ENCODE measurements around the gene ZDHHC9.

Gene ZDHHC9

DNA sequence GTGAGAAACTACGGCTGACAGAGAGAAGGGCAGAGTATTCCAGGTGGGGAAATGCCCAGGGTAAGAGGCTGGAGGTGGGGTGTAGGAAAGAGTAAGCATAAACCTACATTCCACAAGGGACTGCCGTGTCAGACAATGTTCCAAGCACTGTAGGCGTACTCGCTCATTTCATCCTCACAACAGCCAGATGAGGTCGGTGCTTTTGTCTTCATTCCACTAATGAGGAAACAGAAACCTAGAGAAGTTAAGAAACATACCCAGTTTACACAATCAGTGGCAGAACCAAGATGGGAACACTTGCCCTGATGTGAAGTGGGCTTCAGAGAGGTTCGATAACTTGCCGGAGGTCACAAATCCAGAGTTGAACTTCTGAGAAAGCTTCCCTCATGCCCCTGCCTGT lies 59.3 kb downstream of the ZDHHC9 start:
- DNase-seq, result no peak

DNA sequence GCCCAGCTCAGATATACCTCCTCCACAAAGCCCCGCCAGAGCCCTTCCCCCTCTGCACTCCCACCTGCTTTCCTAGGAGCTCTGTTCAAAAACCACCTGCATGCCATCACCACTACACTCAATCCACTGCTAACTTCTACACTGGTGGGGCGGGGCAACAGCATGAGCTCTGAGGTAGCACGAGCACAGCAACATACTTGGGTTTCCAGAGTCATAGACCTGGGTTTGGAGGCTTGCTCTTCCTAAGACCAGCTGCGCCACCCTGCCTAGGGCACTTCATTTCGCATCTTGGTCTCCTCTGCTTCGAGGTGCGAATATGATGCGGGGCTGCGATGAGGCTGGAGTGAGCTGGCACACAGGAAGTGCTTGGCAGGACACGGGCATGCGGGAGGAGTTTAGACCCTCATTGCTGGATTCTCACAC lies 60.4 kb downstream of the ZDHHC9 start:
- no peak for DNase-seq

DNA sequence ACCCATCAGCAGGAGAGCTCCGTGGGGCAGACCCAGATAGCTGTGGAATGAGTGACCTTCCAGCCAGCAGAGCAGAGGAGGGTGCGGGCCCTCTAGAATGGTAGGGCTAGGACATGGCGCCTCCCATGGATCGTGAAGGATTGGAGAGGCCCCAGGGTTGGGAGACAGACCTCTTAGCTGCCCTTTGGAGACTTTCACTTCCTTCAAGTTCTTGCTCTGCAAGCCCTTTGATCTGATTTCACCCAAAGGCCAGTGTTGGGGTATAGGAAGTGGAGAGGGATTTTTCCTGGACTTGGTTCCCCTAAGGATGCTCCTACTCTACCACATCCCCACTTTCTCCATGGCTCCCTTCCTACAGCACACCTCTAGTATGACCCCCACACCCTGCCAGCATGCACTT lies 61.0 kb downstream of the ZDHHC9 start:
- no peak for DNase-seq

DNA sequence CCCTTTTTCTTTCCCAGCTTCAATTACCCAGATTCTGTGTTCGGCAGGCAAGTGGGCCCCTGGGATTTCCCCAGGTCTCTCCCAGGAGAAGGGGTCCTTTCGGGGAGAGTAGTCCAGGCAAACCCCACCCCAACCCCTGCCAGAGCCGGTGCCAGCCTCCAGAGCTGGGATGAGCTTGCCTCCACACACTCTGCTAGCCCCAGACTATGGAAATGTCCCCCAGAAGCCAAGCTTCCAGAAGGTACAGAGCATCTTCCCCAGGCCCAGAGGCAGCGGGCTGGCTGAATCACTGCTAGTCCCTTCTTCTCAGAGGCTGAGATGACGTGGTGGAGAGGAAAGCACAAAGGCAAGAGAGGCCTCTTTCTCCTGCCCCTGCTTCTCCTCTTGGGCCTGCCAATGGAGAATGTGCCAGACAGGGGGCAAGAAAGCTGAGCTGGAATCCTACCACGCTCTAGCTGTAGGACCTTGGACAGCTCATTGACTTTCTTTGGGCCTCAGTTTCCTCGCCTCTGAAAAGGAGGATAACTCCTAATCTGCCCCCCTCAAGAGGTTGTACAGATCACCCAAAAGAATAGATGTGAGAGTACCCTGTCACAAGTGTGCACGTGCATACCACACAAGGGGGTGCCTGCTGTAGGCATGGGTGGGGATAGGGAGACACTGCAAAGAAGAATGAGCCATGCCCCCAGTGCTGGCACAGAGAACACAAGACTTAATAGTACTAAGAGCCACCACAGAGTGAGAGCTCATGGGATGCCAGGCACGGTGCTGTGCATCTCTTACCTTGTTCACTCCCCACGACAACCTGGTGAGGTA lies 61.8 kb downstream of the ZDHHC9 start:
- no peak for DNase-seq

DNA sequence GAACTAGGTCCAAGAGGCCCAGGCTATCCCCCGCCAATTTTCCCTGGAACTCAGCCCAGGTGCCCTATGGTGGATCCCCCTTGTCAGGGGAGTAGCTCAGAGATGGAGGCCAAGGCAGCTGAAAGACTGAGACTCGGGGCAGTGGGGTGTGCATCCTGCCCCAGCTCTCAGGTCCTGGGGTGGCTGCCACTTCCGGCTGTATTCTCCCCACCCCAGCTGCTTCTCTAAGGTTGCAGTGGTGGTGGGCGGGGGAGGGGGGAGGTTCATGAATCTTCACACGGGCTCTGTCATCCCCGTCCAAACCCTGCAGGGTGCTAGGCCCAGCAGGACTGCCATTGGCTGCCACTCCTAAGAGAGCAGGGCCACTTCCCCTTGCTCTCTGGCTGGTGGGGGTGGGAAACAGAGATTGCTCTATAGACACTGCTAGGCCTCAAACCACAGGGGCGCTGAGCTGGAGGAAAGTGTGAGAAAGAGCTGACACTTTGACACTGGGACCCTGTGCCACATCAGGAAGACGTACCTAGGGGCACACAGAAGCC lies 62.5 kb downstream of the ZDHHC9 start:
- DNase-seq, result peak; percentile 91

DNA sequence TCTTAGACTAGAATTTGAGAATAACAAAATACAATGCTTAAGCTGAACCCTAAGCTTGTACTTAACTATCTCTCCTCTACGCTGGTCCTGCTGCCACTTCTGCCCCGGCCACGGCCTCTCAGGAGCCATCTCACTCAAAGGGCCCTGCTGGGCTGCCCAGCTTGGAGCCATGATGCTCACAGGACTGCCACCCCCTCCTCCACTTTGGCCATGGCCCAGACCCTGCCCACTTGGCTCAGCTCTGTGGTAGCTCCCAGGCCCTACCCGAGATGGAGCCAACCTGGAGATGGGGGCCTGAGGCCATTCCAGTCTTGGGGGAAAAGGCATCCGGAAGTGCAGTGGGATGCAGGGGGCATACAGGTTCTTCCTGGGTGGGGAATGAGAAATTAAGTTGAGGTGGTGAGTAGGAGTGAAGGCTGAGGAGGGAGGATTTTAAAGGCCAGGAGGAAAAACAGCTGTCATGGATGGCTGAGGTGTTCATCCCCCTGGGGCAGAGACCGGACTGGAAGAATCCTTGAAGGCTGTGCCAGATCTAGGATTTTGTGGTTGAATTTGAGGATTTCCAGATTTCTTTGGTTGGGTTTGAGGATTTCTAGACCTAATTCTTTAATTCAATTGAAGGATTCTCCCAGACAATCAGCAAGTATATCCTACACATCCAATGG lies 63.1 kb downstream of the ZDHHC9 start:
- DNase-seq, result no peak

DNA sequence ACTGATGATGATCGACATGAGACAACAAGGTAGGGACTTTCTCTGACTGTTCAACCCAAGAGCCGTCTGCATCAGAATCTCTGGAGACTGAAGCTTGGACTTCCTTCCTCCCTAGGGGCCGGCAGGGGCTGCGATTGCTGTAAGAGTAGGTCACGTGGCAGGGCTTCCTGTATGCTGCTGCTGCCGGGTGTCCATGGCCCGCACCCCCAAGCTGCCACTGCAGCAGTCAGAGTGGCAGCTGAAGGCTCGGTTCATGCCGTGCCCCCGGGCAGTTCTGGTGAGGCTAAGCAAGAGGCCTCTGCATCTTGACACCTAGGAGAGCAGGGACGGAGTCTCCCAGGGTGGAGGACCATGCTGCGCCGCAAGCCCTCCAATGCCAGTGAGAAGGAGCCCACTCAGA lies 63.9 kb downstream of the ZDHHC9 start, which contains the start of gene SASH3:
SASH3 (plus strand) TSS at position 203 of the 400 bp plus-strand sequence; CDS start at position 352, 149 bp downstream.
- DNase-seq, result peak; percentile 84

DNA sequence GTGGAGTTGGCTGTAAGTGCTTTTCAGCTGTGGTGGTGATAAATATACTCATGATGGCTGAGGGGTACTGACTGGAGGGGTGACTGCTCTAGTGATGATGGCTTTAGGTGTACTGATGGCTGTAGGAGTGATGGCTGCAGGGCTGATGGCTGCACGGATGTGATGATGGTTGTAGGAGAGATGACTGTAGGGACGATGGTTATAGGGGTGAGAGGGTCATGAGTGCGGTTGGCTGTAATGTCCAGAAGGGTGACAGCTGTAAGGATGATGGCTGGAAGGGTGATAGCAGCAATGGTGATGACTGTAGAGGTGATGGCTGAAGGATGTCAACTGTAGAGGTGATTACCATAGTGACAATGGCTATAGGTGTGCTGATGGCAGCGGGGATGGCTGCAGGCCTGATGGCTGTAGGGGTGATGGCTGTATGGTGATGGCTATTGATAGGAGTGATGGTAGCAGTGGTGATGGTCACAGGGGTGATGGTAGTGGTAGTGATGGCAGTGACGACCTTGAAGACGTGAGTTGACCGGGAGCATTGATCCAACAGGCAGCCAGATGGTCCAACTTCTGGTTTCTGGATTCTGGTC lies 64.5 kb downstream of the ZDHHC9 start:
- no peak for DNase-seq

DNA sequence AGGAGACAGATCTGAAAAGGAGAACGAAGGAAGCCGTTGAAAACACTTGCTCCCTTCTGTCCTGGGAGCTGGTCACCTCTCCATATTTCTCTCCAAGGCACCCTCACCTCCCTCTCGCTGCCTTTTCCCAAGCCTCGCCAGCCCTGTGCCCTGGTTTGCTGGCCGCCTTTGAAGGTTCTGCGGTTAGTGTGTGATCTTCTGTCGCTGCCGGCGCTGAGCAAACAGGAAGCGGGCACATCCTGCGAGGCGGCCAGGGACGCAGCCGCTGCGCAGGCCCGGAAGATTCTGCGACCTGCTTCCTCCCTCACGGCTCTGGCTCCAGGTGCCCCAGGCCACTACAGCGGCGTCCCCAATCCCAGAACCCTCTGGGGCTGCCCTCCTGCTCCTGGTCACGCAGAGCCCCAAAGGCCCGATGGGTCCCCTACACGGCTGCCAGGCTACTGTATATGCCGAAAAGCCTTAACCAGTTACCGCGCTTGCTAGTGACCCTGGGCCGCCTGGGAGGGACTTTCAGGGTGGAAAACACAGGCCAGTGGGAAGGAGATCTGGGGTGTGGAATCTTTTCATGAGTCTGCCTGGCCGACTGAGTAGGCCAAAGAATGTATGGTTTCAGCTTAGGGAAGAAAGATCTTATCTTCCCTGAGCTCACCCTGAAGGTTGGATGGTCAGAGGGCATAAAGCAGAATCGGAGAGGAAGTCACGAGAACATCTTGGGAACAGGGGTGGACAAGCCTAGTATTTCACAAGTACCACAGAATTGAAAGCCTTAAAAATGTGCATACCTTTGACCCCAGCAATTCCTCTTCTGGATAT lies 66.3 kb downstream of the ZDHHC9 start:
- DNase-seq, result peak; percentile 86

DNA sequence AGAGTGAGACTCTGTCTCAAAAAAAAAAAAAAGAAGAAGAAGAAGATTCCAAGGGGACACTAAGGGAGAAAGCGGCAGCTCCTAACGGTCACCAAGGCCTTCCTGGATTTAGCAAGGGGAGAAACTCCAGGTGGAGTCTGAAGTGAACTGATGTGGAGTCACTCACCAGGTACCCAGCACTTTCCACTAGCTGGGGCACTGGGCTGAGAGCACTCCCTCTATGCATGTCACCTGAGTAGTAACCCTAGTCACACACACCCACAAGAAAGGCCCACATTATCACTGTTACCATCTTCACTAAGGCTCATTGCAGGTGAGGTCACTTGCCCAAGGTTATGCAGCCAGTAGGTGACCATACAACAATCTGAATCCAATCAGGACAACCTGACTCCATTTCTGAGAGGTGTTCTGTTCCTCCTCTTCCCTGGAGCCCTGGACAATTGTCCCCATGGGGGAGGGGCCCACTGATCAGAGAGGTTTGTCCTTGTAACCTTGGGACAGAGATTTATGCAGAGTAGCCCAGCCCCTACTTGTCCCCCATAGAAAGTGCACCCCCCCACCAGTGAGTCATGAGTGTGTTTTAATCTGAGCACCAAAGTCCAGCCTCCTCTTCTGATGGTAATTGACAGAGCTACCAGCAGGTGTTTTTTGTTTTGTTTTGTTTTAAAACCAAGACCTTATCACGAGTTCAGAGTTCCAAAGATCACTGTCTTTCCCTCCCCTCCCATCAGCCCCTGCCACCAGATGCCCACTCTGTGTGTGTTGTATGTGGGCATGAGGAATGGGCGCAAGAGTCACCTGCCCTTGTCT lies 69.8 kb downstream of the ZDHHC9 start:
- DNase-seq, result no peak

DNA sequence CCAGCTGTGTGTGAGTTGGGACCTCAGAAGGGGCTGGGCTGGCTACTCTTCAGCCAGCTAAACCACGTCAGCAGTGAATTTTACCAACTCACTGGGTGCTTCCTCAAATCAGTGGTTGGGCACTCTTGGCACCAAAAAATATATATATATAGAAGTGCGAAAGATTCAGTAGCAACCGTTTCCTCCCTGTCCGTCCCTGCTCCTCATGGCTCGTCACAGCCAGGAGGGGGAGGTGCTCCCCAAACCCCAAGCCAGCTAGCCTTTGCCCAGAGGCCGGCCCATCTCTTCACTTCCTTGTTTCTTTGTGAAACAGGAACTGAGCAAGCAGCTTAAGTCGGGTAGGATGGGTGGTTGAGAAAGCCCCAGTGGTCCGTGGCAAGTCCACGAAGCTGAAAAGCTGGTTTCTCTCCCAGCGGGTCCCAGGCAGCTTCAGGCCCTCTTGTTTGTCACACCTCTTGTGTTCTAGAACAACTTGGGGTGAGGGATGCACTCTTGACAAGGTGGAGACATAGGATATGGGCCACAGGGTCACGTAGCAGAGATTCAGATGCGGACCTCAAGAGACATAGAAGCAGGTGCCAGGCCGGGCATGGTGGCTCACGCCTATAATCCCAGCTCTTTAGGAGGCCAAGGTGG lies 70.8 kb downstream of the ZDHHC9 start:
- DNase-seq, result peak; percentile 71

DNA sequence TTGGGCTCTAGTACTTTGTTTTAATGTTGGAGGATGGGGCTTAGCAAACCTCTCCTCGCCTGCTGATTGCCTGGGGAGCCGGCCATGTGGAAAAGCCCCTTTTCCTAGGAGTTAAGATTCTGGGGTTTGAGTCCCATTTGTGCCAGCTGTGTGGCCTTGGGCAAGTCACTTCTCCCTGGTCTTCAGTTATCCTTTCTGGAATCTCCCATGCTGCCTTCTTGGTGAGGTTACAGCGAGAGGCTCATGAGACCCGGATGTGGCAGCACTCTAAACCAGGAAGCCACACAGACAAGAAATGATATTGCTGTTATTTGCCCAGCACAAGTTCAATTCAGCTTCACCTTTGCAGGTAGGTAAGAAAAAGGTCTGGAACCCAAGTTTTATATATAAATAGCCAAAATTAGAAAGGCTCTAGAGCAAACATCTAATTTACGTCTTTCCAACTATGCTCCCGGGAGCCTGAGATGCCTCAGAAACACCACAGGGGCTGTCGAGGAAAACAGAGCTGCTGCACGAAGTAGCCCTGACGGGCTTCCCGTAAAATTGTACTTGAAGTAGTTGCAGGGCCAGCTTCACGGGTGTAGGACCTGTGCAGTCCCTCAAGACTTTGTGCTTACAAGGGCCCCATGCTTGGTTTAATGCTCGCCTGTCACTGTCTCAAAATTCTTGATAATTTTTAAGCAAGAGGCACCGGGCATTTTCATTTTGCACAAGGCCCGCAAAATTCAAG lies 72.3 kb downstream of the ZDHHC9 start:
- peak; percentile 60 for DNase-seq

DNA sequence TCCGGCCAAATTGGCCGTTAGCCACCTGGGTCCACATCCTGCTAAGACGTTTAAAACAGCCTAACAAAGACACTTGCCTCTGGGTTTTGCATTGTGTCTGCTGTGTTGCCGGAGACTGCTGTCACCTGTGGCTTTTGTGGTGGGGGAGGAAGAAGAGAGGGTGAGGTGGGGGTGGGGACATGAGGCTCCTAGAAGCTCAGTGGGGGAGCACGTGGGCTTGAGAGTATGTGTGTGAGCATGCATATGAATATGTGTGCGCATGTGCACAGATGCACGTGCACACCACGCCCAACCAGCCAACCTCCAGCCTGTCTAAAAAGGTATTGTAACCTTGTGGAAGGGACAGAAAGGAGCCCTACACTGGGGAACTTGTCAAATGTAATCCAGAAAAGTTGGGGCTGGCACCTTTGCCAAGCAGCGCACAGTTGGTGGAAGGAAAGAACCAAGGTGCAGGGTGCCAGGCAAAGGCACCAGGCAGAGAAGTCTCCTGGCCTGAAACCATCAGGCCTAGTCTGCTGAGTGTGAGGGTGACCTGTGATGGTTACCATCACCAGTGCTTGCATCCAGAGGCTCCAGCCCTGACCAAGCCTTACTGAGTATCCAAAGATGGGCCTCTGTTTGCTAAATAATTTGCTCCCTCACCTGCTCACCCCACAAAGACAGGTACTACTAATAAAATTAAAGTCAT lies 74.1 kb downstream of the ZDHHC9 start:
- peak; percentile 85 for DNase-seq

DNA sequence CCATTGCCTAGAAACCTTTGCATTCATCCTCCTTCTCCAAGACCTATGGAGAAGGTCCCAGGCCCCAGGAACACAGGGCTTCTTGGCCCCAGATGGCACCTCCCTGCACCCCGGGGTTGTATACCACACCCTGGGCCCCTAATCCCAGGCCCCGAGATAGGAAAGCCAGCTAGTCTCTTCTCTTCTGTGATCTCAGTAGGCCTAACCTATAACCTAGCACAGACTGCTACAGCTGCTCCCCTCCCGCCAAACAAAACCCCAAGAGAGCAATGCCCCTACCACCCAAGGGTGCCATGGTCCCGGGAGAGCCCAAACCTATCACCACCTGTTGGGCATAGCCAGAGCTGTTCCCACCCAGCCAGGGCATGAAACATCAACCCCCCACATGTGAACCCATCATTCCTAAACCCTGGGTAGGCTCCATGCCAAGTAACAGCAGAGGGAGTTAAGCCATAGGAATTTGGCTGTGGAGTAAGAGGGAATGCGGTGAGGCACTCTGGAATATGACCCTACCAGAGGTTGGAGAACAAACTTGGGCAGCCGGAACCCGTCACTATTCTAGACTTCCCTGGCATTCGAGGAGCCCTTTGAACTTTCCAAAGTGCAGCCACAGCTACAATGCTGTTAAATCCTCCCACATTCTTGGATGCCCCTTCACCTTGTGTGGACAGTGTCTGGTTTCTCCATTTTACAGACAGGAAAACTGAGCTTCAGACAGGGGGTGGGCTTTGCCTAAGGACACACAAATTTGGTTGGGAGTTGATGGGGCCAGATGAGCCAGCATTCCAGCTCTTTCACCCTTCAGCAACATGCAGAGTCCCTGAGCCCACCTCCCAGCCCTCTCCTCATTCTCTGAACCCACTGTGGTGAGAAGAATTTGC lies 74.9 kb downstream of the ZDHHC9 start:
- DNase-seq, result no peak

DNA sequence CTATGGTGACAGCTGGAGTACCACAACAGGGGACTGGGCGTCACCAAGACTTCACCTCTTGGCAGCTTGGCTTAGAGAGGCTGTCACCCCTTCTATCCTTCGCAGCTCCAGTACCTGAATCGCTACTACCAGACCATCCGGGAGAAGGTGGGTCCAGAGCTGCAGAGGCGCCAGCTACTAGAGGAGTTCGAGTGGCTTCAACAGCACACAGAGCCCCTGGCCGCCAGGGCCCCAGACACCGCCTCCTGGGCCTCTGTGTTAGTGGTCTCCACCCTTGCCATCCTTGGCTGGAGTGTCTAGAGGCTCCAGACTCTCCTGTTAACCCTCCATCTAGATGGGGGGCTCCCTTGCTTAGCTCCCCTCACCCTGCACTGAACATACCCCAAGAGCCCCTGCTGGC lies 75.5 kb downstream of the ZDHHC9 start:
- no peak for DNase-seq

DNA sequence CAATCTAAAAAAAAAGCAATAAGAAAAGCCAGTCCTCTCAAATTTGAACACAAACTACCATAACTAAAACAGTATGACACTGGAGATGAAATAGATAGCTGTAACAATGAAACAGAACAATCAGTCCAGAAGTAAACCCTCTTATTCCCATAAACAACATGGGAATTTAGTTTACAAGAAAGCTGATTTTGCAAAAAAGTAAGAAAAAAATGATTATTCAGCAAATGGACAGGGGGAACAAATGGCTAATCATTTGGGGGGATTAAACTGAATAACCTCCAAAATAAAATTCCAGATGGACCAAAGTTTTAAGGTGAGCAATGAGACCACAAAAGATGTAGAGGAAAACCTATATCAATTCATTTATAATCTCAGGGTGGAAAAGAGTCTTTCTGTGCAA lies 80.0 kb downstream of the ZDHHC9 start:
- DNase-seq, result no peak

DNA sequence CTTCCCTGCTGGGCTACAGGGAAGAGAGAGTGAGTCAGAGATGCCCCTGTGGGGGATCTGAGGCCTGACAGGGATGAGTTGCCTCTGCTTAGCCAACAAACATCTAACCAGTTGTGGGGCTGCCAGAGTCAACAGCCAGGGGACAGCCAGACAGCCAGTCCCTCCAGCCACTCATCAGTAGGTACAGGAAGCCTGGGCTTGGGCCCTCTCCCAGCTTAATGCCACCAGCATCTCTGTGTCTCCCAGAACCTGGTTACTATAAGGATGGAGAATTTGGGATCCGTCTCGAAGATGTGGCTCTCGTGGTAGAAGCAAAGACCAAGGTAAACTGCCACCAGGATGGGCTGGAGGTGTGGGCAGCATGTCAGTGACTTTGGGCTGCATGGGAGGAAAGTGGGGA lies 81.2 kb downstream of the ZDHHC9 start:
- DNase-seq, result no peak

DNA sequence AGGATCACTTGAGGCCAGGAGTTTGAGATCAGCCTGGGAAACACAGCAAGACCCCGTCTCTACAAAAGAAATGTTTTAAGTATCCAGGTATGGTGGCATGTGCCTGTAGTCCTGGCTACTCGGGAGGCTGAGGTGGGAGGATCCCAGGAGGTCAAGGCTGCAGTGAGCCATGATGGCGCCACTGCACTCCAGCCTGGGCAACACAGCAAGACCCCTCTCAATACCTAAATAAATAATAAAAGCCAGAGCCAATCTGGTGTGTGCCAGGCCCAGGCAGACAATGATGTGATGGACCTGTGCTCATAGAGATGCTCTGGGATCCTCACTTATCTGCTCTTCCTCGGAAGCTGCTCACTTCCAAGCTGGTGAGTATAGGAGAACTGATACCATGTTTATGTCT lies 82.1 kb downstream of the ZDHHC9 start:
- no peak for DNase-seq

DNA sequence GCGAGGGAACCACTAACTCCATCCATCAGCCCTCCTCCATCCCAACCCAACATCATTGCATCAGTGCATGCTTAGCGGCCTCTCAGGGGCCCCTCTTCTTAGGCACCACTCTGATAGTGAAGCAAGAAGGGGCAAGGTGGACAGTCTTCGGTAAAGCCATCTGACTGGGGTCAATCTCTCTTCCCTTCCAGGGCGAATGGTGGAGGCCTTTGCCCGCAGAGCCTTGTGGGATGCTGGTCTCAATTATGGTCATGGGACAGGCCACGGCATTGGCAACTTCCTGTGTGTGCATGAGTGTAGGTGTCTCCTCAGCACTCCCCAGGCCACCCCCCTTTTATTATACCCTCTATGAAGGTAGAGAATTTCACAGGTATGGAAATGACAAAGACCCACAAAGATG lies 82.7 kb downstream of the ZDHHC9 start:
- DNase-seq, result no peak

Measured in activated CD4-positive, alpha-beta T cell treated with anti-CD3 and anti-CD28 coated beads, Interleukin-2, Interleukin-6, amounts not matched to agents 100 ng/mL and 50 ng/mL, durations not matched to agents 16 hours and 8 hours (primary cell).